Endothelial cell of umbilical vein (primary cell): ENCODE results near the gene NPAS1. TPM values are rescaled to one million over a fixed set of nuclear protein-coding genes. Genes with fewer than 3 reads are reported as not detected.

Experiments used
- BruUV-seq: library from RNA; stranded (reverse); fragments of 400-500 nt; replicated peaks from 2 replicates; lab custom pipeline; 2021; lab: Mats Ljungman, UMichigan
- CTCF ChIA-PET: fragments of 300-600, 350-600 bp; sonication (Branson Sonifier 250); formaldehyde crosslinking; loops from one replicate; lab custom pipeline; 2021; ENCODE audit warnings: antibody characterized with exemption, inconsistent platforms; lab: Charles Lee
- POLR2A ChIA-PET: fragments of 300-600, 350-600 bp; sonication (Branson Sonifier 250); formaldehyde crosslinking; loops from one replicate; lab custom pipeline; 2021; ENCODE audit warnings: antibody characterized with exemption, inconsistent platforms; lab: Charles Lee
- DNase-seq: peaks from one replicate; pipeline ENCODE4 v3.0.0-alpha.2; 2011; ENCODE audit warnings: low read depth, low spot score
- FAIRE-seq: peaks from 2 replicates; lab custom pipeline; 2011; peaks lifted over from hg19 to GRCh38; lab: Jason Lieb, UNC
- H2AFZ ChIP-seq: 2 replicates; pipeline ENCODE4 v1.6.0; 2012; ENCODE audit warnings: low read depth, low read length, control low read depth, inconsistent platforms
- H3K27ac ChIP-seq: 2 replicates; pipeline ENCODE4 v1.5.1; 2011; ENCODE audit warnings: low read depth, mild to moderate bottlenecking, control low read depth, low read length, moderate library complexity; ENCODE audit not compliant: insufficient read depth
- H3K27me3 ChIP-seq, 2 experiments: 2 replicates each; pipeline versions ENCODE4 v1.6.0 to v1.6.1; 2011; ENCODE audit warnings: low read length in 2 of 2, mixed read lengths in 1 of 2; ENCODE audit not compliant: control insufficient read depth in 2 of 2, insufficient read depth in 2 of 2
- H3K36me3 ChIP-seq, 2 experiments: 2 replicates in 1 of 2; 3 replicates in 1 of 2; pipeline ENCODE4 v1.5.1; 2011; ENCODE audit warnings: low read length in 2 of 2, mild to moderate bottlenecking in 1 of 2, moderate library complexity in 1 of 2; ENCODE audit not compliant: control insufficient read depth in 2 of 2, insufficient read depth in 2 of 2; ENCODE audit errors: extremely low read depth in 1 of 2
- H3K4me1 ChIP-seq: 3 replicates; pipeline ENCODE4 v1.5.1; 2011; ENCODE audit warnings: mild to moderate bottlenecking, low read length; ENCODE audit not compliant: control insufficient read depth, insufficient read depth; ENCODE audit errors: extremely low read depth
- H3K4me2 ChIP-seq: 2 replicates; pipeline ENCODE4 v1.6.1; 2011; ENCODE audit warnings: low read length, control low read depth, mixed read lengths; ENCODE audit not compliant: insufficient read depth
- H3K4me3 ChIP-seq, 3 experiments: fragments of 200-600 bp in 1 of 3; sonication (generic), shearing (Covaris generic) in 1 of 3; replicated peaks in 1 of 3; 2 replicates each; pipeline ENCODE4 v1.5.1; 2011 to 2016; ENCODE audit warnings: control low read depth in 3 of 3, low read length in 3 of 3, mild to moderate bottlenecking in 2 of 3, inconsistent platforms in 1 of 3, low read depth in 1 of 3, moderate library complexity in 1 of 3; ENCODE audit not compliant: insufficient read depth in 1 of 3
- H3K79me2 ChIP-seq: 2 replicates; pipeline ENCODE4 v1.6.0; 2012; ENCODE audit warnings: low read length, inconsistent platforms; ENCODE audit not compliant: control insufficient read depth, insufficient read depth
- H3K9ac ChIP-seq: replicated peaks from 2 replicates; pipeline ENCODE3; 2011; ENCODE audit warnings: low read length, control low read depth; ENCODE audit not compliant: insufficient read depth; ENCODE audit errors: extremely low read depth
- H3K9me1 ChIP-seq: replicated peaks from 3 replicates; pipeline ENCODE4 v1.6.0; 2011; ENCODE audit warnings: mild to moderate bottlenecking, low read length; ENCODE audit not compliant: control insufficient read depth, insufficient read depth; ENCODE audit errors: extremely low read depth
- H3K9me3 ChIP-seq: replicated peaks from 2 replicates; pipeline ENCODE4 v1.5.1; 2012; ENCODE audit warnings: low read length, inconsistent platforms; ENCODE audit not compliant: control insufficient read depth, insufficient read depth
- H4K20me1 ChIP-seq: replicated peaks from 2 replicates; pipeline ENCODE3; 2011; ENCODE audit warnings: mild to moderate bottlenecking, low read length; ENCODE audit not compliant: control insufficient read depth, insufficient read depth; ENCODE audit errors: extremely low read depth
- CTCF ChIP-seq, 2 donors: IDR thresholded peaks; 1 replicate in 1 of 2; 2 replicates in 1 of 2; pipeline ENCODE4 v1.5.1; 2011; ENCODE audit warnings: low read length in 2 of 2, mild to moderate bottlenecking in 2 of 2, moderate library complexity in 2 of 2, control low read depth in 1 of 2, inconsistent platforms in 1 of 2, low read depth in 1 of 2; ENCODE audit not compliant: insufficient read depth in 1 of 2; ENCODE audit errors: extremely low read depth in 1 of 2
- EZH2 ChIP-seq: IDR thresholded peaks from 2 replicates; pipeline ENCODE4 v1.6.1; 2012; ENCODE audit warnings: borderline replicate concordance, low read depth, mild to moderate bottlenecking, moderate library complexity, low read length, inconsistent platforms; ENCODE audit not compliant: severe bottlenecking
- FOS ChIP-seq: IDR thresholded peaks from 2 replicates; pipeline ENCODE4 v1.6.1; 2011; ENCODE audit warnings: mild to moderate bottlenecking, low read length, moderate library complexity, borderline replicate concordance; ENCODE audit not compliant: insufficient read depth
- GATA2 ChIP-seq: IDR thresholded peaks from 2 replicates; pipeline ENCODE4 v1.7.0; 2011; ENCODE audit warnings: low read depth, mild to moderate bottlenecking, moderate library complexity, mixed read lengths, low read length; ENCODE audit not compliant: insufficient read length, insufficient read depth
- JUN ChIP-seq: IDR thresholded peaks from 2 replicates; pipeline ENCODE4 v1.6.1; 2011; ENCODE audit warnings: borderline replicate concordance, low read depth; ENCODE audit not compliant: insufficient read length, insufficient read depth
- MYC ChIP-seq: IDR thresholded peaks from one replicate; pipeline ENCODE4 v1.6.1; 2011; ENCODE audit warnings: mild to moderate bottlenecking, low read depth, low read length
- POLR2A ChIP-seq: IDR thresholded peaks from 2 replicates; pipeline ENCODE4 v1.6.1; 2012; ENCODE audit warnings: low read depth, mild to moderate bottlenecking, control low read depth, low read length
- POLR2AphosphoS5 ChIP-seq: IDR thresholded peaks from 2 replicates; pipeline ENCODE4 v1.6.1; 2012; ENCODE audit warnings: low read depth, mild to moderate bottlenecking, control low read depth, low read length, moderate library complexity; ENCODE audit not compliant: insufficient read depth
- dilution Hi-C: fragments of 300-500 bp; cut with MboI; formaldehyde crosslinking; loops from one replicate; pipeline ENCODE4 v1.15.0; 2019; ENCODE audit warnings: low sequenced_read_pairs; ENCODE audit not compliant: extremely low pct_ligation_motif_present
- intact Hi-C: fragments of 100-400 bp; cut with micrococcal nuclease; formaldehyde crosslinking; loops from one replicate; pipeline ENCODE4 v1.10.0; 2022
- polyA plus RNA-seq, 4 experiments: library from polyadenylated mRNA; depleted of rRNA in 3 of 4; stranded (reverse) in 3 of 4; unstranded in 1 of 4; fragments of >200 nt; gene quantifications; 2 replicates each; pipeline versions ENCODE4 v1.2.1 to v1.2.3, GENCODE V29; 2011 to 2012; ENCODE audit warnings: missing spikeins in 1 of 4
- total RNA-seq: library from RNA; stranded (reverse); gene quantifications from 2 replicates; pipeline ENCODE4 v1.2.3, GENCODE V29; 2021
- TF ChIP-seq, protein P1 (sequence below): IDR thresholded peaks from 2 replicates; pipeline ENCODE4 v1.6.1; 2011; ENCODE audit not compliant: insufficient read depth, insufficient read length

The NPAS1 gene
- total and polyA plus RNA-seq, 2 donors (not counting 3 experiments of a cell fraction or from before 2014, with no cell fraction given): 0.18 to 0.62 TPM

GRCh38 chr19:47067215-47067847 is 47.7 kb downstream of the NPAS1 start:
- H3K79me2 ChIP-seq: no peaks in the 10 kb centered on the region
- H3K4me1 ChIP-seq: no peaks in the 10 kb centered on the region
- H3K27me3 ChIP-seq: no peaks in the 10 kb centered on the region
- no peak overlapping the region for H3K4me3 ChIP-seq
- no peak overlapping the region for H3K9ac ChIP-seq
- H4K20me1 ChIP-seq: no peaks in the 10 kb centered on the region
- FAIRE-seq (no peak), DNase-seq (no peak)
- H3K9me3 ChIP-seq: no peaks in the 10 kb centered on the region
- no TSS peak for BruUV-seq
- no peak overlapping the region for H3K27ac ChIP-seq
- peaks cover 12 to 54% of the 10 kb centered on the region in 2 experiments for H3K36me3 ChIP-seq
- H2AFZ ChIP-seq: no peak overlapping the region
- no peaks in the 10 kb centered on the region for H3K9me1 ChIP-seq
- H3K4me2 ChIP-seq: no peak overlapping the region
- ChIA-PET POLR2A (no interaction called here), CTCF (interaction anchor here (0.6 to 1.6 kb wide), 3 partner anchors 12 to 54 kb away, joined by 3 to 15 read pairs (median 5); partner anchors contain the start of gene ZC3H4)
- dilution Hi-C loops (no loop called here), intact Hi-C loops (no loop called here)
- no peak for TF ChIP-seq EZH2
- TF ChIP-seq CTCF (IDR thresholded peaks at IDR 0.05; ENCODE audit: extremely low read depth in 1 of 2, insufficient read depth in 1 of 2, low read depth in 1 of 2, low read length in 2 of 2): no peak
- no peak for TF ChIP-seq JUN
- TF ChIP-seq, protein P1, sequence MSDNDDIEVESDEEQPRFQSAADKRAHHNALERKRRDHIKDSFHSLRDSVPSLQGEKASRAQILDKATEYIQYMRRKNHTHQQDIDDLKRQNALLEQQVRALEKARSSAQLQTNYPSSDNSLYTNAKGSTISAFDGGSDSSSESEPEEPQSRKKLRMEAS: no peak
- TF ChIP-seq FOS: no peak
- TF ChIP-seq POLR2AphosphoS5: no peak
- no peak for TF ChIP-seq GATA2
- no peak for TF ChIP-seq POLR2A
- no peak for TF ChIP-seq MYC
